Measurements from ENCODE around the gene GUCA2A.

- TF ChIP-seq CTCF (conservative IDR thresholded peaks at IDR 0.05) = no peak
- no peak for TF ChIP-seq EZH2 (IDR thresholded peaks at IDR 0.05; ENCODE audit: low read depth)
Measured at GRCh38 chr1:42189931-42190853, 25.6 kb upstream of the GUCA2A start.

All from PC-9 (cell line).